SK-N-SH (cell line): Measurements from ENCODE around the gene RYR3. TPM values are rescaled to one million over a fixed set of nuclear protein-coding genes. Genes with fewer than 3 reads are reported as not detected.

Experiments used
- CTCF ChIA-PET: fragments of 300-600, 350-600 bp; formaldehyde crosslinking; extraction: SDS; loops from one replicate; lab custom pipeline; 2021; lab: Yijun Ruan, JAX
- POLR2A ChIA-PET: fragments of 350-600 bp; sonication (Branson Sonifier 250); formaldehyde crosslinking; extraction: SDS; loops from one replicate; lab custom pipeline; 2020; ENCODE audit warnings: antibody characterized with exemption, inconsistent platforms; lab: Yijun Ruan, JAX
- DNase-seq: peaks from one replicate; pipeline ENCODE4 v3.0.0; 2012
- H2AFZ ChIP-seq: fragments of 200-600 bp; sonication (generic); 2 replicates; pipeline ENCODE4 v1.8.1; 2016; ENCODE audit warnings: antibody characterized with exemption, mild to moderate bottlenecking, low read depth
- H3F3A ChIP-seq: fragments of 200-600 bp; sonication (generic); replicated peaks from 2 replicates; pipeline ENCODE3; 2016; ENCODE audit warnings: antibody characterized with exemption, mild to moderate bottlenecking; ENCODE audit not compliant: insufficient read depth
- H3K27ac ChIP-seq, 2 experiments: fragments of 200-500 bp in 1 of 2; fragments of 200-600 bp in 1 of 2; sonication (Bioruptor generic) in 1 of 2; sonication (generic), shearing (Covaris generic) in 1 of 2; 2 replicates each; pipeline versions ENCODE4 v1.5.1 to v1.6.1; 2014 to 2016; ENCODE audit warnings: low read depth in 2 of 2, inconsistent platforms in 1 of 2, low read length in 1 of 2, mild to moderate bottlenecking in 1 of 2, mixed read lengths in 1 of 2
- H3K27me3 ChIP-seq: fragments of 200-600 bp; sonication (generic), shearing (Covaris generic); 2 replicates; pipeline ENCODE4 v1.6.1; 2016; ENCODE audit warnings: mixed run types; ENCODE audit not compliant: insufficient read depth
- H3K36me3 ChIP-seq, 2 experiments: fragments of 200-500 bp in 1 of 2; fragments of 200-600 bp in 1 of 2; sonication (Bioruptor generic) in 1 of 2; sonication (generic) in 1 of 2; replicated peaks in 1 of 2; 2 replicates each; pipeline versions ENCODE3 to v1.5.1; 2014 to 2016; ENCODE audit warnings: low read length in 1 of 2, mild to moderate bottlenecking in 1 of 2; ENCODE audit not compliant: insufficient read depth in 2 of 2, control insufficient read depth in 1 of 2
- H3K4me1 ChIP-seq, 2 experiments: fragments of 200-500 bp in 1 of 2; fragments of 200-600 bp in 1 of 2; sonication (Bioruptor generic) in 1 of 2; sonication (generic), shearing (Covaris generic) in 1 of 2; 2 replicates each; pipeline versions ENCODE4 v1.5.1 to v1.6.1; 2014 to 2016; ENCODE audit warnings: low read depth in 1 of 2, low read length in 1 of 2, mixed run types in 1 of 2; ENCODE audit not compliant: insufficient read depth in 2 of 2, control insufficient read depth in 1 of 2
- H3K4me2 ChIP-seq: fragments of 200-600 bp; sonication (generic), shearing (Covaris generic); 2 replicates; pipeline ENCODE4 v1.6.1; 2017; ENCODE audit warnings: mixed run types
- H3K4me3 ChIP-seq, 2 experiments: fragments of 200-500 bp in 1 of 2; fragments of 200-600 bp in 1 of 2; sonication (Bioruptor generic) in 1 of 2; sonication (generic), shearing (Covaris generic) in 1 of 2; 2 replicates each; pipeline versions ENCODE4 v1.5.1 to v1.8.1; 2014 to 2016; ENCODE audit warnings: low read depth in 2 of 2, inconsistent platforms in 1 of 2, low read length in 1 of 2, mild to moderate bottlenecking in 1 of 2, mixed read lengths in 1 of 2, moderate library complexity in 1 of 2
- H3K79me2 ChIP-seq: fragments of 200-600 bp; sonication (generic); 2 replicates; pipeline ENCODE4 v1.8.1; 2017; ENCODE audit warnings: mild to moderate bottlenecking; ENCODE audit not compliant: insufficient read depth
- H3K9ac ChIP-seq: fragments of 200-600 bp; sonication (generic); 2 replicates; pipeline ENCODE4 v1.6.1; 2017; ENCODE audit warnings: mixed run types
- H3K9me2 ChIP-seq: fragments of 200-600 bp; sonication (generic); 2 replicates; pipeline ENCODE4 v1.6.1; 2017; ENCODE audit warnings: mixed run types
- H3K9me3 ChIP-seq: fragments of 200-600 bp; sonication (generic); 2 replicates; pipeline ENCODE4 v1.6.1; 2017; ENCODE audit warnings: mixed run types, mild to moderate bottlenecking, moderate library complexity
- H4K20me1 ChIP-seq: fragments of 200-600 bp; sonication (generic); 2 replicates; pipeline ENCODE4 v1.6.1; 2017; ENCODE audit warnings: mild to moderate bottlenecking, mixed run types; ENCODE audit not compliant: insufficient read depth
- CHD2 ChIP-seq: fragments of 150-350 bp; IDR thresholded peaks from 2 replicates; pipeline ENCODE4 v1.6.1; 2018; ENCODE audit warnings: low read length; ENCODE audit not compliant: partially characterized antibody
- FOXJ3 ChIP-seq: sonication (generic); formaldehyde crosslinking; IDR thresholded peaks from 2 replicates; pipeline ENCODE4 v1.5.1; 2020; ENCODE audit warnings: mild to moderate bottlenecking, missing genetic modification reagents
- FOXM1 ChIP-seq: IDR thresholded peaks from 2 replicates; pipeline ENCODE4 v1.4.0; 2012; ENCODE audit warnings: low read depth, mild to moderate bottlenecking
- GATA2 ChIP-seq: sonication (generic); formaldehyde crosslinking; IDR thresholded peaks from 2 replicates; pipeline ENCODE4 v1.5.0; 2020; ENCODE audit warnings: mild to moderate bottlenecking, missing genetic modification reagents
- MXI1 ChIP-seq: IDR thresholded peaks from 2 replicates; pipeline ENCODE4 v1.6.1; 2012; ENCODE audit warnings: mild to moderate bottlenecking, low read depth, low read length, improper control_type of control experiment
- NFIC ChIP-seq: IDR thresholded peaks from 2 replicates; pipeline ENCODE4 v1.4.0; 2012; ENCODE audit warnings: borderline replicate concordance
- NRF1 ChIP-seq: IDR thresholded peaks from 2 replicates; pipeline ENCODE4 v1.6.1; 2012; ENCODE audit warnings: low read depth, mild to moderate bottlenecking, low read length
- POLR2AphosphoS5 ChIP-seq: IDR thresholded peaks from 2 replicates; pipeline ENCODE4 v1.6.1; 2012; ENCODE audit warnings: low read depth, low read length
- RAD21 ChIP-seq: IDR thresholded peaks from 2 replicates; pipeline ENCODE4 v1.6.1; 2012; ENCODE audit warnings: mild to moderate bottlenecking, low read length
- RCOR1 ChIP-seq: fragments of 150-350 bp; IDR thresholded peaks from 2 replicates; pipeline ENCODE4 v1.6.1; 2017; ENCODE audit warnings: antibody characterized with exemption, low read length
- RXRA ChIP-seq: IDR thresholded peaks from 2 replicates; pipeline ENCODE4 v1.4.0; 2012; ENCODE audit warnings: low read depth, mild to moderate bottlenecking, borderline replicate concordance
- SIN3A ChIP-seq: IDR thresholded peaks from 2 replicates; pipeline ENCODE4 v1.6.1; 2012; ENCODE audit warnings: low read depth, mild to moderate bottlenecking, low read length, moderate library complexity, borderline replicate concordance
- TAF1 ChIP-seq: IDR thresholded peaks from 2 replicates; pipeline ENCODE4 v1.6.1; 2012; ENCODE audit warnings: low read depth, mild to moderate bottlenecking, low read length, moderate library complexity, borderline replicate concordance
- TEAD4 ChIP-seq: IDR thresholded peaks from 2 replicates; pipeline ENCODE4 v1.4.0; 2012; ENCODE audit warnings: mild to moderate bottlenecking, borderline replicate concordance; ENCODE audit not compliant: insufficient read depth
- WGBS: methylation state at CpG from one replicate; pipeline ENCODE4 v1.1.6; 2017; ENCODE audit warnings: low lambda C conversion rate; 5-methylcytosine and 5-hydroxymethylcytosine counted together
- polyA plus RNA-seq, 3 experiments: library from polyadenylated mRNA; depleted of rRNA; stranded (reverse); fragments of >200 nt; gene quantifications; 2 replicates each; pipeline ENCODE4 v1.2.3, GENCODE V29; 2012
- TF ChIP-seq, protein P1 (sequence below): fragments of 150-350 bp; IDR thresholded peaks from 2 replicates; pipeline ENCODE4 v1.6.1; 2016; ENCODE audit warnings: mild to moderate bottlenecking, low read depth, low read length
- TF ChIP-seq, protein P2 (sequence below): IDR thresholded peaks from 2 replicates; pipeline ENCODE4 v1.4.0; 2012; ENCODE audit warnings: low read depth, borderline replicate concordance
- TF ChIP-seq, protein P3 (sequence below): fragments of 150-350 bp; IDR thresholded peaks from 2 replicates; pipeline ENCODE4 v1.6.1; 2017; ENCODE audit warnings: antibody characterized with exemption, low read length, low read depth, borderline replicate concordance
- TF ChIP-seq, protein P4 (sequence below): fragments of 200-600 bp; sonication (generic); IDR thresholded peaks from 2 replicates; pipeline ENCODE4 v1.6.1; 2017; ENCODE audit warnings: antibody characterized with exemption, mild to moderate bottlenecking, moderate library complexity
- TF ChIP-seq, protein P5 (sequence below): IDR thresholded peaks from 2 replicates; pipeline ENCODE4 v1.4.0; 2012; ENCODE audit warnings: low read depth, borderline replicate concordance

The RYR3 gene
- polyA plus RNA-seq, 1 of the 3 experiments (the other 2 are of a cell fraction) = 0.02 TPM

DNA sequence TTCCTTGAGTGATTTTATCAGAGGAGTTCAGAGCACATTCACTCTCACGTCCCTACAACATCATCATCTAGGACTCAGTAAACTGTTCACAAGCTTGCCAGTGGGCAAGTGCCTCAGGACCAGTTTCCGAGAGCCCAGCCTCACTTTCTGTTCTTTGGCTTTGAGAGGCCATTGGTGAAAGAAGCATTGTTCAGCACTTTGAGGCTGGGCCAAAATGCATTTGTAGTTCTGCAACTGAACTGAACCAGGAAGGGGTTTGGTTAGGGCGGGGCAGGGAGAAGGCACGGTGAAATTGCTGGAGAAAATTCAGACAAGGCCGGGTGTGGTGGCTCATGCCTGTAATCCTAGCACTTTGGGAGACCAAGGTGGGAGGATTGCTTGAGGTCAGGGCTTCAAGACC is 435.4 kb downstream of the RYR3 start:
- Histone ChIP-seq H3K9ac (no peak overlapping the region), H3K4me2 (no peak overlapping the region), H3F3A (no peaks in the 10 kb centered on the region), H3K9me2 (no peaks in the 10 kb centered on the region), H3K9me3 (no peaks in the 10 kb centered on the region), H3K4me3 (no peak overlapping the region), H4K20me1 (no peaks in the 10 kb centered on the region), H3K4me1 (no peaks in the 10 kb centered on the region), H3K36me3 (no peaks in the 10 kb centered on the region), H3K27ac (no peak overlapping the region), H3K79me2 (no peaks in the 10 kb centered on the region), H3K27me3 (no peaks in the 10 kb centered on the region; the same call in 1 of the 2 replicates), H2AFZ (no peak overlapping the region)
- WGBS = 67% methylated on average over 5 of the region's 5 CpGs
- ChIA-PET POLR2A (no interaction called here), CTCF (interaction anchor here (2.4 to 3.6 kb wide), 2 partner anchors 8 to 11 kb away, joined by 11 to 29 read pairs; no protein-coding TSS in a partner anchor)
- DNase-seq = no peak
- no peak for TF ChIP-seq NRF1
- TF ChIP-seq FOXJ3 (CRISPR knock-in tag) = no peak
- TF ChIP-seq, protein P1, sequence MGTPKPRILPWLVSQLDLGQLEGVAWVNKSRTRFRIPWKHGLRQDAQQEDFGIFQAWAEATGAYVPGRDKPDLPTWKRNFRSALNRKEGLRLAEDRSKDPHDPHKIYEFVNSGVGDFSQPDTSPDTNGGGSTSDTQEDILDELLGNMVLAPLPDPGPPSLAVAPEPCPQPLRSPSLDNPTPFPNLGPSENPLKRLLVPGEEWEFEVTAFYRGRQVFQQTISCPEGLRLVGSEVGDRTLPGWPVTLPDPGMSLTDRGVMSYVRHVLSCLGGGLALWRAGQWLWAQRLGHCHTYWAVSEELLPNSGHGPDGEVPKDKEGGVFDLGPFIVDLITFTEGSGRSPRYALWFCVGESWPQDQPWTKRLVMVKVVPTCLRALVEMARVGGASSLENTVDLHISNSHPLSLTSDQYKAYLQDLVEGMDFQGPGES = no peak
- TF ChIP-seq, protein P2, sequence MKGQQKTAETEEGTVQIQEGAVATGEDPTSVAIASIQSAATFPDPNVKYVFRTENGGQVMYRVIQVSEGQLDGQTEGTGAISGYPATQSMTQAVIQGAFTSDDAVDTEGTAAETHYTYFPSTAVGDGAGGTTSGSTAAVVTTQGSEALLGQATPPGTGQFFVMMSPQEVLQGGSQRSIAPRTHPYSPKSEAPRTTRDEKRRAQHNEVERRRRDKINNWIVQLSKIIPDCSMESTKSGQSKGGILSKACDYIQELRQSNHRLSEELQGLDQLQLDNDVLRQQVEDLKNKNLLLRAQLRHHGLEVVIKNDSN = no peak
- TF ChIP-seq TEAD4 = no peak
- no peak for TF ChIP-seq MXI1
- no peak for TF ChIP-seq POLR2AphosphoS5
- TF ChIP-seq, protein P3, sequence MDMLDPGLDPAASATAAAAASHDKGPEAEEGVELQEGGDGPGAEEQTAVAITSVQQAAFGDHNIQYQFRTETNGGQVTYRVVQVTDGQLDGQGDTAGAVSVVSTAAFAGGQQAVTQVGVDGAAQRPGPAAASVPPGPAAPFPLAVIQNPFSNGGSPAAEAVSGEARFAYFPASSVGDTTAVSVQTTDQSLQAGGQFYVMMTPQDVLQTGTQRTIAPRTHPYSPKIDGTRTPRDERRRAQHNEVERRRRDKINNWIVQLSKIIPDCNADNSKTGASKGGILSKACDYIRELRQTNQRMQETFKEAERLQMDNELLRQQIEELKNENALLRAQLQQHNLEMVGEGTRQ = no peak
- TF ChIP-seq, protein P4, sequence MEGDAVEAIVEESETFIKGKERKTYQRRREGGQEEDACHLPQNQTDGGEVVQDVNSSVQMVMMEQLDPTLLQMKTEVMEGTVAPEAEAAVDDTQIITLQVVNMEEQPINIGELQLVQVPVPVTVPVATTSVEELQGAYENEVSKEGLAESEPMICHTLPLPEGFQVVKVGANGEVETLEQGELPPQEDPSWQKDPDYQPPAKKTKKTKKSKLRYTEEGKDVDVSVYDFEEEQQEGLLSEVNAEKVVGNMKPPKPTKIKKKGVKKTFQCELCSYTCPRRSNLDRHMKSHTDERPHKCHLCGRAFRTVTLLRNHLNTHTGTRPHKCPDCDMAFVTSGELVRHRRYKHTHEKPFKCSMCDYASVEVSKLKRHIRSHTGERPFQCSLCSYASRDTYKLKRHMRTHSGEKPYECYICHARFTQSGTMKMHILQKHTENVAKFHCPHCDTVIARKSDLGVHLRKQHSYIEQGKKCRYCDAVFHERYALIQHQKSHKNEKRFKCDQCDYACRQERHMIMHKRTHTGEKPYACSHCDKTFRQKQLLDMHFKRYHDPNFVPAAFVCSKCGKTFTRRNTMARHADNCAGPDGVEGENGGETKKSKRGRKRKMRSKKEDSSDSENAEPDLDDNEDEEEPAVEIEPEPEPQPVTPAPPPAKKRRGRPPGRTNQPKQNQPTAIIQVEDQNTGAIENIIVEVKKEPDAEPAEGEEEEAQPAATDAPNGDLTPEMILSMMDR = no peak
- no peak for TF ChIP-seq TAF1

DNA sequence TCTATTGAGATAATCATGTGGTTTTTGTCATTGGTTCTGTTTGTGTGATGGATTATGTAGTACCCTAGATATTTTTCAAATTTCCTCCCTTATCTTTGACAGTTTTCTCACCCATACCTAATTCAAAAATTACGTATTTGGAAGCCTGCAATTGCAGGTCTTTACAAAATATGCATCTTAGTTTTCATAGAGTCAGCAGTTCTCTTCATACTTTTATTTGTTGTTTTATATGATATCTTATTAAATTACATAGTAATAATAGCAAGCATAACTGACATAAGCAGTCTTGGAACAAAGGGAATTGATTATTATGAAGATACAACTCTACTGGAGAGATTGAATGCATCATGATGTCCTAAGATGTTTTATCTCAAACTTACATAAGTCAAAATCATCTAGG is 442.2 kb downstream of the RYR3 start:
- H4K20me1 ChIP-seq = no peaks in the 10 kb centered on the region
- DNase-seq = no peak
- no peaks in the 10 kb centered on the region for H3K9me2 ChIP-seq
- WGBS = 41% methylated on average over 1 of the region's 1 CpG
- ChIA-PET POLR2A (no interaction called here), CTCF (no interaction called here)
- H3K4me3 ChIP-seq = no peak overlapping the region
- H3K4me2 ChIP-seq = no peak overlapping the region
- H3K9ac ChIP-seq = no peak overlapping the region
- H2AFZ ChIP-seq = no peak overlapping the region
- H3K4me1 ChIP-seq = no peaks in the 10 kb centered on the region
- H3K79me2 ChIP-seq = no peaks in the 10 kb centered on the region
- H3K27ac ChIP-seq = no peak overlapping the region
- no peaks in the 10 kb centered on the region for H3K9me3 ChIP-seq
- H3F3A ChIP-seq = no peaks in the 10 kb centered on the region
- H3K36me3 ChIP-seq = no peaks in the 10 kb centered on the region
- H3K27me3 ChIP-seq = peaks cover 8% of the 10 kb centered on the region; the same call in 1 of the 2 replicates
- TF ChIP-seq, protein P3 = no peak
- TF ChIP-seq POLR2AphosphoS5 (no peak), NFIC (no peak), GATA2 (CRISPR knock-in tag) (no peak), SIN3A (no peak), RXRA (no peak), RCOR1 (no peak), RAD21 (no peak), FOXM1 (no peak), CHD2 (no peak)
- TF ChIP-seq, protein P5, sequence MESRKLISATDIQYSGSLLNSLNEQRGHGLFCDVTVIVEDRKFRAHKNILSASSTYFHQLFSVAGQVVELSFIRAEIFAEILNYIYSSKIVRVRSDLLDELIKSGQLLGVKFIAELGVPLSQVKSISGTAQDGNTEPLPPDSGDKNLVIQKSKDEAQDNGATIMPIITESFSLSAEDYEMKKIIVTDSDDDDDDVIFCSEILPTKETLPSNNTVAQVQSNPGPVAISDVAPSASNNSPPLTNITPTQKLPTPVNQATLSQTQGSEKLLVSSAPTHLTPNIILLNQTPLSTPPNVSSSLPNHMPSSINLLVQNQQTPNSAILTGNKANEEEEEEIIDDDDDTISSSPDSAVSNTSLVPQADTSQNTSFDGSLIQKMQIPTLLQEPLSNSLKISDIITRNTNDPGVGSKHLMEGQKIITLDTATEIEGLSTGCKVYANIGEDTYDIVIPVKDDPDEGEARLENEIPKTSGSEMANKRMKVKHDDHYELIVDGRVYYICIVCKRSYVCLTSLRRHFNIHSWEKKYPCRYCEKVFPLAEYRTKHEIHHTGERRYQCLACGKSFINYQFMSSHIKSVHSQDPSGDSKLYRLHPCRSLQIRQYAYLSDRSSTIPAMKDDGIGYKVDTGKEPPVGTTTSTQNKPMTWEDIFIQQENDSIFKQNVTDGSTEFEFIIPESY = no peak
- TF ChIP-seq, protein P2 = no peak
